GM12873 (cell line): ENCODE measurements around the gene LRRC71.

ENCODE experiments used
- CTCF ChIP-seq: IDR thresholded peaks from 2 replicates; pipeline ENCODE4 v1.5.1; 2012; ENCODE audit warnings: low read depth, mild to moderate bottlenecking, moderate library complexity, low read length, control low read depth; ENCODE audit not compliant: insufficient read depth; ENCODE audit errors: missing control alignments

LRRC71 gene

GRCh38 chr1:156947127-156947526 lies 26.7 kb downstream of the LRRC71 start:
- TF ChIP-seq CTCF, result no peak

- no peak for TF ChIP-seq CTCF
Observed at GRCh38 chr1:156947818-156948525, 27.5 kb downstream of the LRRC71 start.

- peak; percentile 51 for TF ChIP-seq CTCF
Observed at GRCh38 chr1:156948708-156949107, 28.3 kb downstream of the LRRC71 start.

DNA sequence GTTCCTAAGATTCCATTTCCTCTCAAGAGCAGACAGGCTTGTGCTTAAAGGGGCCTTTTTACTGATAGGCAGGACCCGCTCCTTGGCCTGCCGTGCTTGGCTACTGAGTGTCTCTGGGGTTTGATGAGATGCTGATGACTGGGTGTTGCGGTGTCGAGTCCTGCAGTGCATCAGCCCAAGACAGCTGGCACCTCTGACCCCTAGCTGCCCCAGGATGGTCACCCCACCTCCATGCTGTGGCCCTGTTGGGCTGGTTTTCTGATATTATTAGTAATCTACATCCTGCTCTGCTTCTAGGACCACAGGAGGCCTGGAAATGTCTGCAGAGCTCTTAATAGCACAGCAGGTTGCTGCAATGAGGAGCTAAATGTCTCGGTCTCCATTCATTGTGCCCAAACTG lies 28.7 kb downstream of the LRRC71 start:
- no peak for TF ChIP-seq CTCF

- no peak for TF ChIP-seq CTCF
Observed at GRCh38 chr1:156951371-156951770, 30.9 kb downstream of the LRRC71 start.

GRCh38 chr1:156953571-156953970 lies 33.1 kb downstream of the LRRC71 start:
- no peak for TF ChIP-seq CTCF

- TF ChIP-seq CTCF, result no peak
Observed at GRCh38 chr1:156956333-156956732, 35.9 kb downstream of the LRRC71 start.
